ENCODE data around the gene ENTPD8. TPM values are rescaled to one million over a fixed set of nuclear protein-coding genes. Genes with fewer than 3 reads are reported as not detected.
A peak's percentile ranks its signal among the peaks of the same experiment; 100 is the strongest.
"Not testable (repeated sequence)": the region's sequence is repeated elsewhere in the genome, so short reads cannot be mapped to it uniquely, and the experiment has no call there.

Gene ENTPD8
- total RNA-seq, 1 donor: not detected

DNA sequence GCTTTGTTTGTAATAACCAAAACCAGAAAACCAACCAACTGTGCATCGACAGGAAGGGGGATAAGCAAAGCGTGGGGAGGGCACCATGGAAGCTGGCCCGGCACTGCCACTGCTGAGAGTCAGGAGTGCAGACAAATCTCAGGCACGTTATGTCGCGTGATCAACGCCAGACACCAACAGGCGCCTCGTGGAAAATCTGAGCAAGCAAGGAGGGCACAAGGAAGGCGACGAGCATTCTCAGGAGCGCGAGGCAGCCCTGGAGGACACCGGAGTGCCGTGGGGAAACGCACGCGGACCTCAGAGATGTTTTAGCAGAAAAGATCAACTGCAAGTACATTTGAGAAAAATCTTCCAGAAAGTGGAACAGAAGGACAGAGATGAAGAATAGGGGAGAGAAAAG, 33.1 kb upstream of the ENTPD8 start:
- no peaks in the 10 kb centered on the region for H3K4me1 ChIP-seq (ENCODE audit: insufficient read depth, low read length)
- TF ChIP-seq, protein P1, sequence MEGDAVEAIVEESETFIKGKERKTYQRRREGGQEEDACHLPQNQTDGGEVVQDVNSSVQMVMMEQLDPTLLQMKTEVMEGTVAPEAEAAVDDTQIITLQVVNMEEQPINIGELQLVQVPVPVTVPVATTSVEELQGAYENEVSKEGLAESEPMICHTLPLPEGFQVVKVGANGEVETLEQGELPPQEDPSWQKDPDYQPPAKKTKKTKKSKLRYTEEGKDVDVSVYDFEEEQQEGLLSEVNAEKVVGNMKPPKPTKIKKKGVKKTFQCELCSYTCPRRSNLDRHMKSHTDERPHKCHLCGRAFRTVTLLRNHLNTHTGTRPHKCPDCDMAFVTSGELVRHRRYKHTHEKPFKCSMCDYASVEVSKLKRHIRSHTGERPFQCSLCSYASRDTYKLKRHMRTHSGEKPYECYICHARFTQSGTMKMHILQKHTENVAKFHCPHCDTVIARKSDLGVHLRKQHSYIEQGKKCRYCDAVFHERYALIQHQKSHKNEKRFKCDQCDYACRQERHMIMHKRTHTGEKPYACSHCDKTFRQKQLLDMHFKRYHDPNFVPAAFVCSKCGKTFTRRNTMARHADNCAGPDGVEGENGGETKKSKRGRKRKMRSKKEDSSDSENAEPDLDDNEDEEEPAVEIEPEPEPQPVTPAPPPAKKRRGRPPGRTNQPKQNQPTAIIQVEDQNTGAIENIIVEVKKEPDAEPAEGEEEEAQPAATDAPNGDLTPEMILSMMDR (IDR thresholded peaks at IDR 0.05; ENCODE audit: extremely low read depth, low read depth, low read length): no peak

DNA sequence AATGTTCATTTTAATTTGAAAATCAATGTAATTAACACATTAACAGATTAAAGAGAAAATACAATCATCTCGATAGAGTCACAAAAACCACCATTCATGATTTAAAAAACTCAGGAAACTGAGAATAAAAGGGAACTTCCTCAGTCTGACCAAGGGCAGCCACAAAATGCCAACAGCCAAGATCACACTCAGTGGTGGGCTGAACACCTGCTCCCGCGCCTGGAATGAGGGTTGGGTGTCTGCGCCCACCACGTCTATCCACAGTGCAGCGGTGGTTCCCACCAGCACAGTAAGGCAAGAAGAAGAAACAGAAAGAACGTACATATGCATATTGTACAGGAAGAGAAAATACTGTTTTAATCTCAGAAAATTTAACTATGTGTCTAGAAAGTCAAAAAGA, 29.6 kb upstream of the ENTPD8 start:
- TF ChIP-seq, protein P1 (IDR thresholded peaks at IDR 0.05; ENCODE audit: extremely low read depth, low read depth, low read length): no peak

More for the DNA sequence above, 33.1 kb upstream of the ENTPD8 start:
- H3K4me3 ChIP-seq (ENCODE audit: insufficient read depth, low read length): no peak overlapping the region
- H4K20me1 ChIP-seq (ENCODE audit: insufficient read depth, low read length): no peaks in the 10 kb centered on the region
- peaks cover 3% of the 10 kb centered on the region for H3K9me3 ChIP-seq (ENCODE audit: low read depth, low read length)
- DNase-seq (ENCODE audit: insufficient read length, low spot score, missing footprints): no peak
- no peak overlapping the region for H2AFZ ChIP-seq (ENCODE audit: low read length)
- H3K36me3 ChIP-seq (ENCODE audit: insufficient read depth, low read length): no peaks in the 10 kb centered on the region
- H3K27ac ChIP-seq (ENCODE audit: low read depth, low read length): no peak overlapping the region
- peaks cover 5% of the 10 kb centered on the region for H3K27me3 ChIP-seq (ENCODE audit: insufficient read depth, low read length)
- no peaks in the 10 kb centered on the region for H3K79me2 ChIP-seq (ENCODE audit: insufficient read depth, low read length)
- H3K4me2 ChIP-seq (ENCODE audit: insufficient read depth, low read length): no peak overlapping the region

DNA sequence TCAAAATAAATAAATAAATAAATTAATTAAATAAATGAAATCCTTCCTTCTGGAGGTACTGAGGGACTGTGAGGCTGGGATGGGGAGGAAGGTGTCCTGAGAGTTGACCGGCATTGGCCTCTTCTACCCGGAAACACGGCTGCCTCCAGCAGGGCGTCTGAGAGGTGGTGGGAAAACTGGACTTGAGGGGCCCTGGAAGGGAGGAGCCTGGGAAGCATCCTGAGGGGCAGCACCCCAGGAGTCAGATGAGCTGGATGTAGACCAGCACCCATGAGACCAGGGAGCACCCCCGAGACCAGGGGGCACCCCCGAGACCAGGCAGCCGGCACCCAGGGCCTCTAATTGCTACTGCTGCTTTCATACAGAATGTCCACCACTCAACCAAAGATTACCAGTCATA, 26.7 kb upstream of the ENTPD8 start:
- H4K20me1 ChIP-seq (ENCODE audit: insufficient read depth, low read length): no peaks in the 10 kb centered on the region
- H3K4me1 ChIP-seq (ENCODE audit: insufficient read depth, low read length): no peaks in the 10 kb centered on the region
- no peak overlapping the region for H2AFZ ChIP-seq (ENCODE audit: low read length)

More for the DNA sequence above, 29.6 kb upstream of the ENTPD8 start:
- Histone ChIP-seq H3K9me3 (ENCODE audit: low read depth, low read length) (no peaks in the 10 kb centered on the region), H3K36me3 (ENCODE audit: insufficient read depth, low read length) (no peaks in the 10 kb centered on the region), H3K4me2 (ENCODE audit: insufficient read depth, low read length) (no peak overlapping the region), H3K4me1 (ENCODE audit: insufficient read depth, low read length) (no peaks in the 10 kb centered on the region), H3K27ac (ENCODE audit: low read depth, low read length) (no peak overlapping the region), H4K20me1 (ENCODE audit: insufficient read depth, low read length) (no peaks in the 10 kb centered on the region), H2AFZ (ENCODE audit: low read length) (no peak overlapping the region), H3K27me3 (ENCODE audit: insufficient read depth, low read length) (peaks cover 8% of the 10 kb centered on the region), H3K4me3 (ENCODE audit: insufficient read depth, low read length) (no peak overlapping the region), H3K79me2 (ENCODE audit: insufficient read depth, low read length) (no peaks in the 10 kb centered on the region)
- peak; percentile 43 for DNase-seq (ENCODE audit: insufficient read length, low spot score, missing footprints)

DNA sequence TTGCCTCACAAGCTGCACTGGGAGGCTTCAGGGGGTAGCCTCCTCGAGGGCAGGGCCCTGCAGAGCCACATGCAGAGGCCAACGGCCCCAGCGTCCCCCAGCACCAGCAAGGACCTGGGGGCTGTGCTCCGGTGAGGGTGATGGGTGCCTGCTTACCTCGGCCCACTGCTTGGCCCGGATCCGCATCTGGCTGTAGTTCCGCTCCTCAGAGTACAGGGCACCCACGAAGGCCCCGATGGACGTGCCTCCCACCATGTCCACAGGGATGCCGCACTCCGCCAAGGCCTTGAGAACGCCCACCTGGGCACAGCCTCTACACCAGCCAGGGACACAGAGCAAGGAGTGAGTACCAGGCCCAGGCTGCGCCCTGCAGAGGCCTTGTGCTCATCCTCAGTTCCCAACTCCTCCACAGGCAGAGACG, 26.0 kb upstream of the ENTPD8 start:
- H3K36me3 ChIP-seq (ENCODE audit: insufficient read depth, low read length): no peaks in the 10 kb centered on the region
- no peaks in the 10 kb centered on the region for H3K79me2 ChIP-seq (ENCODE audit: insufficient read depth, low read length)
- peaks cover 8% of the 10 kb centered on the region for H3K27me3 ChIP-seq (ENCODE audit: insufficient read depth, low read length)
- H3K9me3 ChIP-seq (ENCODE audit: low read depth, low read length): no peaks in the 10 kb centered on the region
- H4K20me1 ChIP-seq (ENCODE audit: insufficient read depth, low read length): no peaks in the 10 kb centered on the region
- peak; percentile 71 for DNase-seq (ENCODE audit: insufficient read length, low spot score, missing footprints)
- H3K27ac ChIP-seq (ENCODE audit: low read depth, low read length): no peak overlapping the region
- TF ChIP-seq, protein P1 (IDR thresholded peaks at IDR 0.05; ENCODE audit: extremely low read depth, low read depth, low read length): no peak
- no peaks in the 10 kb centered on the region for H3K4me1 ChIP-seq (ENCODE audit: insufficient read depth, low read length)
- no peak overlapping the region for H3K4me2 ChIP-seq (ENCODE audit: insufficient read depth, low read length)
- no peak overlapping the region for H3K4me3 ChIP-seq (ENCODE audit: insufficient read depth, low read length)
- H2AFZ ChIP-seq (ENCODE audit: low read length): no peak overlapping the region

More for the DNA sequence above, 26.7 kb upstream of the ENTPD8 start:
- Histone ChIP-seq H3K79me2 (ENCODE audit: insufficient read depth, low read length) (no peaks in the 10 kb centered on the region), H3K36me3 (ENCODE audit: insufficient read depth, low read length) (no peaks in the 10 kb centered on the region), H3K9me3 (ENCODE audit: low read depth, low read length) (no peaks in the 10 kb centered on the region), H3K27ac (ENCODE audit: low read depth, low read length) (no peak overlapping the region), H3K4me2 (ENCODE audit: insufficient read depth, low read length) (no peak overlapping the region), H3K27me3 (ENCODE audit: insufficient read depth, low read length) (peaks cover 8% of the 10 kb centered on the region), H3K4me3 (ENCODE audit: insufficient read depth, low read length) (no peak overlapping the region)
- TF ChIP-seq, protein P1 (IDR thresholded peaks at IDR 0.05; ENCODE audit: extremely low read depth, low read depth, low read length): no peak
- peak; percentile 81 for DNase-seq (ENCODE audit: insufficient read length, low spot score, missing footprints)

DNA sequence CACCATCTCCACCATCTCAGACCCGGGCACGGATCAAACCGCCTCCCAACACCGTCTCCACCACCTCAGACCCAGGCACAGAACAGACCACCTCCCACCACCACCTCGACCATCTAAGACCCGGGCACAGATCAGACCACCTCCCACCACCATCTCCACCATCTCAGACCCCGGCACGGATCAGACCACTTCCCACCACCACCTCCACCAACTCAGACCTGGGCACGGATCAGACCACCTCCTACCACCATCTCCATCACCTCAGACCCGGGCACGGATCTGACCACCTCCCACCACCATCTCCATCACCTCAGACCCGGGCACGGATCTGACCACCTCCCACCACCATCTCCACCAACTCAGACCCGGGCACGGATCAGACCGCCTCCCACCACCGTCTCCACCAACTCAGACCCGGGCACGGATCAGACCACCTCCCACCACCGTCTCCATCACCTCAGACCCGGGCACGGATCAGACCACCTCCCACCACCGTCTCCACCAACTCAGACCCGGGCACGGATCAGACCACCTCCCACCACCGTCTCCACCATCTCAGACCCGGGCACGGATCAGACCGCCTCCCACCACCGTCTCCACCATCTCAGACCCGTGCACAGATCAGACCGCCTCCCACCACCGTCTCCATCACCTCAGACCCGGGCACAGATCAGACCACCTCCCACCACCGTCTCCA, 25.4 kb upstream of the ENTPD8 start:
- not testable (repeated sequence) for H2AFZ ChIP-seq (ENCODE audit: low read length)

More for the DNA sequence above, 25.4 kb upstream of the ENTPD8 start:
- not testable (repeated sequence) for H3K27ac ChIP-seq (ENCODE audit: low read depth, low read length); H3K4me2 ChIP-seq (ENCODE audit: insufficient read depth, low read length); H3K4me3 ChIP-seq (ENCODE audit: insufficient read depth, low read length); H3K27me3 ChIP-seq (ENCODE audit: insufficient read depth, low read length); H3K36me3 ChIP-seq (ENCODE audit: insufficient read depth, low read length); H3K4me1 ChIP-seq (ENCODE audit: insufficient read depth, low read length); H3K9me3 ChIP-seq (ENCODE audit: low read depth, low read length); H4K20me1 ChIP-seq (ENCODE audit: insufficient read depth, low read length); H3K79me2 ChIP-seq (ENCODE audit: insufficient read depth, low read length)
- DNase-seq (ENCODE audit: insufficient read length, low spot score, missing footprints): peak; percentile 79

Data from osteoblast (primary cell).